ENCODE data around the gene ENTPD2.
A peak's percentile ranks its signal among the peaks of the same experiment; 100 is the strongest.

The ENTPD2 gene

GRCh38 chr9:137053944-137054931 lies at the start of gene ENTPD2:
Gene ENTPD2 (minus strand): TSS chr9:137054061. CDS start chr9:137053997, 64 bp downstream.
- CTCF ChIA-PET = interaction anchor here (1.9 to 7.2 kb wide), 3 partner anchors 10 to 20 kb away, joined by 13 to 55 read pairs (median 18); partner anchors contain the start of gene SAPCD2
- peak; percentile 75 for DNase-seq (ENCODE audit: extremely low spot score)
- POLR2A ChIA-PET = no interaction called here
- TF ChIP-seq CTCF (IDR thresholded peaks at IDR 0.05; ENCODE audit: control extremely low read depth, extremely low read depth, low read depth, missing control alignments) = no peak

GRCh38 chr9:137103206-137103999 lies 49.5 kb upstream of the ENTPD2 start:
- CTCF ChIA-PET = interaction anchor here (1.2 kb wide), 1 partner anchor 56 kb away, joined by 3 read pairs; no protein-coding TSS in a partner anchor

GRCh38 chr9:137099231-137099630 lies 45.4 kb upstream of the ENTPD2 start:
- TF ChIP-seq CTCF (IDR thresholded peaks at IDR 0.05; ENCODE audit: control extremely low read depth, extremely low read depth, low read depth, missing control alignments) = no peak
- CTCF ChIA-PET = no interaction called here
- DNase-seq (ENCODE audit: extremely low spot score) = no peak
- POLR2A ChIA-PET = no interaction called here

More at GRCh38 chr9:137103206-137103999, 49.5 kb upstream of the ENTPD2 start:
- no peak for DNase-seq (ENCODE audit: extremely low spot score)
- POLR2A ChIA-PET = no interaction called here
- no peak for TF ChIP-seq CTCF (IDR thresholded peaks at IDR 0.05; ENCODE audit: control extremely low read depth, extremely low read depth, low read depth, missing control alignments)

- ChIA-PET POLR2A (no interaction called here), CTCF (interaction anchor here (0.9 to 3.8 kb wide), 4 partner anchors 11 to 140 kb away, joined by 3 to 19 read pairs (median 4); partner anchors contain the start of gene RNF224)
- no peak for DNase-seq (ENCODE audit: extremely low spot score)
- TF ChIP-seq CTCF (IDR thresholded peaks at IDR 0.05; ENCODE audit: control extremely low read depth, extremely low read depth, low read depth, missing control alignments) = no peak
Measured at GRCh38 chr9:137097761-137098462, 44.1 kb upstream of the ENTPD2 start.

- CTCF ChIA-PET = interaction anchor here (0.9 to 3.8 kb wide), 12 partner anchors 11 to 147 kb away, joined by 3 to 27 read pairs (median 6); partner anchors contain the start of genes MAN1B1, RNF224 and SAPCD2
- POLR2A ChIA-PET = interaction anchor here (1.7 kb wide), 1 partner anchor 11 kb away, joined by 4 read pairs; no protein-coding TSS in a partner anchor
- TF ChIP-seq CTCF (IDR thresholded peaks at IDR 0.05; ENCODE audit: control extremely low read depth, extremely low read depth, low read depth, missing control alignments) = no peak
- no peak for DNase-seq (ENCODE audit: extremely low spot score)
Measured at GRCh38 chr9:137096785-137097546, 43.1 kb upstream of the ENTPD2 start.

Data from GM10248 (cell line).